Measurements from ENCODE around the gene ADPRH. TPM values are rescaled to one million over a fixed set of nuclear protein-coding genes. Genes with fewer than 3 reads are reported as not detected.

ADPRH gene
- total RNA-seq, 1 donor from 2014 or later: 2.6 TPM

GRCh38 chr3:119558626-119559317 is 20.5 kb upstream of the ADPRH start:
- DNase-seq (ENCODE audit: low read depth) (no peak), FAIRE-seq (no peak)
- no peak overlapping the region for H3K27ac Mint-ChIP-seq (ENCODE audit: unreplicated experiment)

GRCh38 chr3:119559441-119559963 is 19.8 kb upstream of the ADPRH start, which contains the start of gene CD80:
Gene CD80, minus strand, starts transcription at chr3:119559614. Its CDS starts 1,886 bp downstream, at chr3:119557728.
- Mint-ChIP-seq H3K9me3 (ENCODE audit: unreplicated experiment) (no peaks in the 10 kb centered on the region), H3K36me3 (ENCODE audit: low read depth, unreplicated experiment) (no peaks in the 10 kb centered on the region), H3K27me3 (ENCODE audit: low read depth, unreplicated experiment) (peaks cover 19% of the 10 kb centered on the region), H3K27ac (ENCODE audit: unreplicated experiment) (no peak within 1 kb of the TSS), H3K4me1 (ENCODE audit: low read depth, unreplicated experiment) (no peaks in the 10 kb centered on the region), H3K4me3 (ENCODE audit: unreplicated experiment) (no peak within 1 kb of the TSS)
- DNase-seq (ENCODE audit: low read depth): peak; percentile 21
- no peak within 1 kb of the TSS for H3K4me2 ChIP-seq (ENCODE audit: low read length)
- no peaks in the 10 kb centered on the region for H3K36me3 ChIP-seq (ENCODE audit: insufficient read depth, low read length)
- H4K20me1 ChIP-seq (ENCODE audit: insufficient read depth, low read length): no peaks in the 10 kb centered on the region
- no peak within 1 kb of the TSS for H3K9ac ChIP-seq (ENCODE audit: low read length)
- FAIRE-seq: no peak
- H3K9me3 ChIP-seq (ENCODE audit: insufficient read depth, low read depth, low read length): no peaks in the 10 kb centered on the region
- TF ChIP-seq EZH2 (IDR thresholded peaks at IDR 0.05; ENCODE audit: insufficient read depth, low read length): no peak
- TF ChIP-seq CTCF (IDR thresholded peaks at IDR 0.05; ENCODE audit: insufficient read depth, low read depth, low read length): peak; percentile 11
- H2AFZ ChIP-seq (ENCODE audit: low read depth, low read length): no peak within 1 kb of the TSS
- H3K27me3 ChIP-seq (ENCODE audit: insufficient read depth, low read length): peaks cover 6% of the 10 kb centered on the region
- no peak within 1 kb of the TSS for H3K27ac ChIP-seq (ENCODE audit: low read depth, low read length)
- H3K4me3 ChIP-seq (ENCODE audit: insufficient read depth, low read depth, low read length): no peak within 1 kb of the TSS
- H3K4me1 ChIP-seq (ENCODE audit: insufficient read depth, low read length): no peaks in the 10 kb centered on the region
- no peaks in the 10 kb centered on the region for H3K79me2 ChIP-seq (ENCODE audit: insufficient read depth, low read length)

More at GRCh38 chr3:119558626-119559317, 20.5 kb upstream of the ADPRH start:
- Mint-ChIP-seq H3K4me3 (ENCODE audit: unreplicated experiment) (no peak overlapping the region), H3K9me3 (ENCODE audit: unreplicated experiment) (no peaks in the 10 kb centered on the region), H3K36me3 (ENCODE audit: low read depth, unreplicated experiment) (no peaks in the 10 kb centered on the region), H3K4me1 (ENCODE audit: low read depth, unreplicated experiment) (no peaks in the 10 kb centered on the region), H3K27me3 (ENCODE audit: low read depth, unreplicated experiment) (peaks cover 25% of the 10 kb centered on the region)
- no peak overlapping the region for H3K9ac ChIP-seq (ENCODE audit: low read length)
- no peak overlapping the region for H3K27ac ChIP-seq (ENCODE audit: low read depth, low read length)
- no peak overlapping the region for H3K4me3 ChIP-seq (ENCODE audit: insufficient read depth, low read depth, low read length)
- no peak for TF ChIP-seq CTCF (IDR thresholded peaks at IDR 0.05; ENCODE audit: insufficient read depth, low read depth, low read length)
- no peak for TF ChIP-seq EZH2 (IDR thresholded peaks at IDR 0.05; ENCODE audit: insufficient read depth, low read length)
- no peak overlapping the region for H3K4me2 ChIP-seq (ENCODE audit: low read length)
- H3K27me3 ChIP-seq (ENCODE audit: insufficient read depth, low read length): peaks cover 6% of the 10 kb centered on the region
- no peaks in the 10 kb centered on the region for H3K4me1 ChIP-seq (ENCODE audit: insufficient read depth, low read length)
- no peaks in the 10 kb centered on the region for H4K20me1 ChIP-seq (ENCODE audit: insufficient read depth, low read length)
- no peaks in the 10 kb centered on the region for H3K79me2 ChIP-seq (ENCODE audit: insufficient read depth, low read length)
- no peaks in the 10 kb centered on the region for H3K36me3 ChIP-seq (ENCODE audit: insufficient read depth, low read length)
- H3K9me3 ChIP-seq (ENCODE audit: insufficient read depth, low read depth, low read length): no peaks in the 10 kb centered on the region
- H2AFZ ChIP-seq (ENCODE audit: low read depth, low read length): no peak overlapping the region

- Histone ChIP-seq H3K79me2 (ENCODE audit: insufficient read depth, low read length) (no peaks in the 10 kb centered on the region), H3K27ac (ENCODE audit: low read depth, low read length) (no peak overlapping the region), H3K4me1 (ENCODE audit: insufficient read depth, low read length) (no peaks in the 10 kb centered on the region), H3K36me3 (ENCODE audit: insufficient read depth, low read length) (no peaks in the 10 kb centered on the region), H4K20me1 (ENCODE audit: insufficient read depth, low read length) (no peaks in the 10 kb centered on the region), H3K9ac (ENCODE audit: low read length) (no peak overlapping the region), H3K4me2 (ENCODE audit: low read length) (no peak overlapping the region), H3K9me3 (ENCODE audit: insufficient read depth, low read depth, low read length) (no peaks in the 10 kb centered on the region), H3K27me3 (ENCODE audit: insufficient read depth, low read length) (peaks cover 6% of the 10 kb centered on the region), H2AFZ (ENCODE audit: low read depth, low read length) (no peak overlapping the region), H3K4me3 (ENCODE audit: insufficient read depth, low read depth, low read length) (no peak overlapping the region)
- no peak for DNase-seq (ENCODE audit: low read depth)
- Mint-ChIP-seq H3K36me3 (ENCODE audit: low read depth, unreplicated experiment) (no peaks in the 10 kb centered on the region), H3K9me3 (ENCODE audit: unreplicated experiment) (no peaks in the 10 kb centered on the region), H3K4me3 (ENCODE audit: unreplicated experiment) (no peak overlapping the region), H3K27ac (ENCODE audit: unreplicated experiment) (no peak overlapping the region), H3K4me1 (ENCODE audit: low read depth, unreplicated experiment) (no peaks in the 10 kb centered on the region), H3K27me3 (ENCODE audit: low read depth, unreplicated experiment) (peaks cover 13% of the 10 kb centered on the region)
- TF ChIP-seq CTCF (IDR thresholded peaks at IDR 0.05; ENCODE audit: insufficient read depth, low read depth, low read length) (no peak), EZH2 (IDR thresholded peaks at IDR 0.05; ENCODE audit: insufficient read depth, low read length) (no peak)
- FAIRE-seq: no peak
Measured at GRCh38 chr3:119560160-119560559, 19.1 kb upstream of the ADPRH start.
